H9 (cell line): Measurements from ENCODE around the gene RNASEH2B. TPM values are rescaled to one million over a fixed set of nuclear protein-coding genes. Genes with fewer than 3 reads are reported as not detected.
A peak's percentile ranks its signal among the peaks of the same experiment; 100 is the strongest.

Experiments used
- DNase-seq: peaks from one replicate; pipeline ENCODE4 v3.0.0-alpha.2; 2017
- H2AFZ ChIP-seq: one replicate; pipeline ENCODE4 v1.6.1; 2013; ENCODE audit warnings: mild to moderate bottlenecking, low read length, control low read depth, moderate library complexity
- H2AK5ac ChIP-seq: 2 replicates; pipeline ENCODE4 v1.6.1; 2013; ENCODE audit warnings: low read length, control low read depth, mixed read lengths; ENCODE audit not compliant: insufficient read length
- H2BK120ac ChIP-seq: one replicate; pipeline ENCODE4 v1.6.1; 2013; ENCODE audit warnings: low read depth, mild to moderate bottlenecking, low read length, control low read depth, inconsistent platforms; ENCODE audit not compliant: poor library complexity, severe bottlenecking
- H2BK12ac ChIP-seq: 2 replicates; pipeline ENCODE4 v1.6.1; 2013; ENCODE audit warnings: low read length, control low read depth, mixed read lengths, low read depth; ENCODE audit not compliant: insufficient read length
- H2BK15ac ChIP-seq: 2 replicates; pipeline ENCODE4 v1.6.1; 2013; ENCODE audit warnings: low read depth, low read length, control low read depth
- H2BK20ac ChIP-seq: one replicate; pipeline ENCODE4 v1.6.1; 2013; ENCODE audit warnings: low read depth, mild to moderate bottlenecking, low read length, control low read depth, inconsistent platforms; ENCODE audit not compliant: poor library complexity, severe bottlenecking
- H2BK5ac ChIP-seq: 2 replicates; pipeline ENCODE4 v1.6.1; 2013; ENCODE audit warnings: low read length, control low read depth, mixed read lengths; ENCODE audit not compliant: insufficient read length
- H3K14ac ChIP-seq: 2 replicates; pipeline ENCODE4 v1.6.1; 2013; ENCODE audit warnings: low read length, control low read depth; ENCODE audit not compliant: insufficient read depth
- H3K18ac ChIP-seq: 2 replicates; pipeline ENCODE4 v1.6.1; 2013; ENCODE audit warnings: low read depth, mild to moderate bottlenecking, mixed read lengths, low read length, control low read depth; ENCODE audit not compliant: insufficient read length
- H3K23ac ChIP-seq: 2 replicates; pipeline ENCODE4 v1.6.1; 2013; ENCODE audit warnings: low read length, control low read depth, mixed read lengths, low read depth; ENCODE audit not compliant: insufficient read length
- H3K23me2 ChIP-seq: 2 replicates; pipeline ENCODE4 v1.6.1; 2013; ENCODE audit warnings: low read depth, mild to moderate bottlenecking, mixed read lengths, low read length, control low read depth; ENCODE audit not compliant: insufficient read length, poor library complexity, severe bottlenecking
- H3K27ac ChIP-seq: 2 replicates; pipeline ENCODE4 v1.5.1; 2013; ENCODE audit warnings: low read length, control low read depth, mixed read lengths, low read depth; ENCODE audit not compliant: insufficient read length
- H3K27me3 ChIP-seq: 2 replicates; pipeline ENCODE4 v1.6.1; 2013; ENCODE audit warnings: low read length, control low read depth, inconsistent platforms; ENCODE audit not compliant: insufficient read depth
- H3K4ac ChIP-seq: 2 replicates; pipeline ENCODE4 v1.6.1; 2013; ENCODE audit warnings: low read depth, mild to moderate bottlenecking, control low read depth, inconsistent platforms, low read length, moderate library complexity
- H3K4me1 ChIP-seq: 2 replicates; pipeline ENCODE4 v1.6.1; 2013; ENCODE audit warnings: low read length, control low read depth, inconsistent platforms; ENCODE audit not compliant: insufficient read depth
- H3K4me2 ChIP-seq: 2 replicates; pipeline ENCODE4 v1.6.1; 2013; ENCODE audit warnings: low read length, control low read depth, mixed read lengths; ENCODE audit not compliant: insufficient read length, insufficient read depth
- H3K56ac ChIP-seq: 2 replicates; pipeline ENCODE4 v1.6.1; 2013; ENCODE audit warnings: low read depth, mild to moderate bottlenecking, mixed read lengths, low read length, control low read depth; ENCODE audit not compliant: insufficient read length
- H3K79me1 ChIP-seq: 2 replicates; pipeline ENCODE4 v1.6.1; 2013; ENCODE audit warnings: low read depth, mild to moderate bottlenecking, moderate library complexity, low read length, control low read depth, inconsistent platforms; ENCODE audit not compliant: insufficient read depth, poor library complexity, severe bottlenecking
- H3K79me2 ChIP-seq: 2 replicates; pipeline ENCODE4 v1.6.1; 2013; ENCODE audit warnings: low read length, control low read depth, inconsistent platforms; ENCODE audit not compliant: insufficient read depth
- H3K9ac ChIP-seq: 2 replicates; pipeline ENCODE4 v1.6.1; 2013; ENCODE audit warnings: low read length, control low read depth, mixed read lengths; ENCODE audit not compliant: insufficient read length; ENCODE audit errors: extremely low read depth
- H3K9me3 ChIP-seq: one replicate; pipeline ENCODE4 v1.6.1; 2013; ENCODE audit warnings: low read depth, low read length, inconsistent platforms; ENCODE audit not compliant: control insufficient read depth
- H3T11ph ChIP-seq: one replicate; pipeline ENCODE4 v1.6.1; 2013; ENCODE audit warnings: mild to moderate bottlenecking, low read length, control low read depth, inconsistent platforms
- H4K20me1 ChIP-seq: one replicate; pipeline ENCODE4 v1.6.1; 2013; ENCODE audit not compliant: control insufficient read depth, insufficient read length, insufficient read depth
- H4K5ac ChIP-seq: 2 replicates; pipeline ENCODE4 v1.6.1; 2013; ENCODE audit warnings: low read depth, mild to moderate bottlenecking, mixed read lengths, low read length, control low read depth; ENCODE audit not compliant: insufficient read length
- H4K8ac ChIP-seq: replicated peaks from 2 replicates; pipeline ENCODE4 v1.6.1; 2013; ENCODE audit warnings: low read length, control low read depth, mixed read lengths, low read depth; ENCODE audit not compliant: insufficient read length
- H4K91ac ChIP-seq: 2 replicates; pipeline ENCODE4 v1.6.1; 2013; ENCODE audit warnings: low read depth, mild to moderate bottlenecking, moderate library complexity, mixed read lengths, low read length, control low read depth; ENCODE audit not compliant: insufficient read length
- H3K27ac Mint-ChIP-seq, 3 experiments: 2 replicates in 2 of 3; 3 replicates in 1 of 3; pipeline ENCODE4 v1.8.0; 2020 to 2021; ENCODE audit warnings: mixed read lengths in 3 of 3, mild to moderate bottlenecking in 1 of 3, moderate library complexity in 1 of 3
- H3K27me3 Mint-ChIP-seq: 2 replicates; pipeline ENCODE4 v1.8.0; 2021; ENCODE audit warnings: low read depth, mild to moderate bottlenecking, moderate library complexity, mixed read lengths
- H3K36me3 Mint-ChIP-seq, 3 experiments: 2 replicates in 2 of 3; 3 replicates in 1 of 3; pipeline ENCODE4 v1.8.0; 2020 to 2021; ENCODE audit warnings: low read depth in 3 of 3, mixed read lengths in 3 of 3; ENCODE audit not compliant: insufficient read depth in 1 of 3
- H3K4me1 Mint-ChIP-seq, 2 experiments: 2 replicates each; pipeline ENCODE4 v1.8.0; 2020; ENCODE audit warnings: mixed read lengths in 2 of 2
- H3K4me3 Mint-ChIP-seq, 2 experiments: 2 replicates in 1 of 2; 3 replicates in 1 of 2; pipeline ENCODE4 v1.8.0; 2020 to 2021; ENCODE audit warnings: mild to moderate bottlenecking in 2 of 2, mixed read lengths in 2 of 2, moderate library complexity in 1 of 2
- H3K9me3 Mint-ChIP-seq, 2 experiments: 2 replicates in 1 of 2; 3 replicates in 1 of 2; pipeline ENCODE4 v1.8.0; 2020; ENCODE audit warnings: mild to moderate bottlenecking in 2 of 2, mixed read lengths in 2 of 2, moderate library complexity in 1 of 2
- WGBS: extraction: QIAGEN DNeasy Blood & Tissue Kit; methylation state at CpG from one replicate; pipeline ENCODE4 v1.1.7; 2013; ENCODE audit warnings: missing lambda C conversion rate, low lambda C conversion rate, mixed read lengths; ENCODE audit not compliant: insufficient read length; ENCODE audit errors: extremely low coverage; 5-methylcytosine and 5-hydroxymethylcytosine counted together
- total RNA-seq: library from RNA; stranded (reverse); gene quantifications from 2 replicates; pipeline ENCODE4 v1.2.1, GENCODE V29; 2021
- TF ChIP-seq, protein P1 (sequence below): fragments of 200-600 bp; sonication (generic); conservative IDR thresholded peaks from 3 replicates; pipeline ENCODE4 v1.8.0; 2021; ENCODE audit warnings: antibody characterized with exemption, mild to moderate bottlenecking

Gene RNASEH2B
- total RNA-seq, 1 experiment from 2014 or later = 53.9 TPM

DNA sequence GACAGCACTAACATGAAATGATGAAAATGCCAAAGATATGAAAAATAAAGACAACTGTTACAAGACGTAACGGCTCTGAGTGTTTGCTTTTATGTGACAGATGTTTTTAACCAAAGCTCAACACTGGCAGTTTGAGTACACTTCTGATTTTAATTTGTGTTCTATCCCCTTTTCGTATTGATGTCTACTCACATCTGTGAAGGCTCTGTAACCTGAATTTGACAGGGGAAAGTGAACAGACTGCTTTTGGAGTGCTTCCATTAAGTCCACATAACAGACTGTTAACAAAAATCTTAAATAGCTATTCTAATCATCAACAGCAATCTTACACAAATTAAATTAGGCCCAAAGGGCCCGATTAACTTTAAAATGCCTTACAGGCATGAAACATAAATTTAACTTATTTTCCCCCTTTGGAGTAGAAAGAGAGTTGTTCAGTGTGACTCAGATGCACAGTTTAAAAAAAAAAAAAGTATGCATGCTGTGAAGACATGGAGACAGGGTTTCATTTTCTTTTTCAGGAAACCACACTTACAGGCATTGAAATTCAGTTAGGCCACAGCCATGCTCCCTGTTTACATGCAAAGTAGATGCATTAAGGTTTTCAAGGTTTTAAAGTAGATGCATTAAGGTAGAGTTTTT lies 16.3 kb upstream of the RNASEH2B start:
- Histone ChIP-seq H3K18ac (no peak overlapping the region), H2BK12ac (no peak overlapping the region), H4K8ac (no peak overlapping the region), H3K4ac (no peak overlapping the region), H3K23ac (no peak overlapping the region), H2BK120ac (no peak overlapping the region), H3K79me2 (no peaks in the 10 kb centered on the region), H2BK20ac (no peak overlapping the region), H3T11ph (no peak overlapping the region), H3K23me2 (no peaks in the 10 kb centered on the region), H3K14ac (no peak overlapping the region), H2AK5ac (no peak overlapping the region), H4K5ac (no peak overlapping the region), H4K20me1 (no peaks in the 10 kb centered on the region), H3K9me3 (no peaks in the 10 kb centered on the region), H2BK15ac (no peak overlapping the region), H3K4me1 (peaks cover 13% of the 10 kb centered on the region; the same call in 1 of the 2 replicates), H3K4me2 (peak overlapping the region; percentile 24), H4K91ac (no peak overlapping the region), H2AFZ (no peak overlapping the region), H2BK5ac (no peak overlapping the region), H3K27me3 (no peaks in the 10 kb centered on the region), H3K56ac (no peak overlapping the region), H3K27ac (no peak overlapping the region), H3K9ac (no peak overlapping the region), H3K79me1 (no peaks in the 10 kb centered on the region)
- H3K36me3 Mint-ChIP-seq = no peaks in the 10 kb centered on the region; a peak in 1 of 7 replicates
- H3K4me1 Mint-ChIP-seq = peaks cover 31 to 33% of the 10 kb centered on the region in 2 experiments
- no peak for DNase-seq
- H3K9me3 Mint-ChIP-seq = no peaks in the 10 kb centered on the region
- 0 out of 2 replicates have a peak, but pooled peaks cover 2% of the 10 kb centered on the region for H3K27me3 Mint-ChIP-seq
- TF ChIP-seq, protein P1, sequence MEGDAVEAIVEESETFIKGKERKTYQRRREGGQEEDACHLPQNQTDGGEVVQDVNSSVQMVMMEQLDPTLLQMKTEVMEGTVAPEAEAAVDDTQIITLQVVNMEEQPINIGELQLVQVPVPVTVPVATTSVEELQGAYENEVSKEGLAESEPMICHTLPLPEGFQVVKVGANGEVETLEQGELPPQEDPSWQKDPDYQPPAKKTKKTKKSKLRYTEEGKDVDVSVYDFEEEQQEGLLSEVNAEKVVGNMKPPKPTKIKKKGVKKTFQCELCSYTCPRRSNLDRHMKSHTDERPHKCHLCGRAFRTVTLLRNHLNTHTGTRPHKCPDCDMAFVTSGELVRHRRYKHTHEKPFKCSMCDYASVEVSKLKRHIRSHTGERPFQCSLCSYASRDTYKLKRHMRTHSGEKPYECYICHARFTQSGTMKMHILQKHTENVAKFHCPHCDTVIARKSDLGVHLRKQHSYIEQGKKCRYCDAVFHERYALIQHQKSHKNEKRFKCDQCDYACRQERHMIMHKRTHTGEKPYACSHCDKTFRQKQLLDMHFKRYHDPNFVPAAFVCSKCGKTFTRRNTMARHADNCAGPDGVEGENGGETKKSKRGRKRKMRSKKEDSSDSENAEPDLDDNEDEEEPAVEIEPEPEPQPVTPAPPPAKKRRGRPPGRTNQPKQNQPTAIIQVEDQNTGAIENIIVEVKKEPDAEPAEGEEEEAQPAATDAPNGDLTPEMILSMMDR = no peak
- WGBS = no CpG with 5 or more reads among the region's 4 CpGs
- H3K4me3 Mint-ChIP-seq = peak overlapping the region; percentile 13 to 53; a peak in 3 of 5 replicates
- peak overlapping the region in 2 of 3 experiments; percentile 80 to 88; a peak in 5 of 7 replicates for H3K27ac Mint-ChIP-seq
